ENCODE results near the gene PRPF8.

GRCh38 chr17:1683459-1683858, 1.2 kb downstream of the PRPF8 start:
- no peak for TF ChIP-seq CTCF (IDR thresholded peaks at IDR 0.05; ENCODE audit: low read length)
- no peak for TF ChIP-seq EZH2 (optimal IDR thresholded peaks at IDR 0.05; ENCODE audit: low read depth, low read length)
- TF ChIP-seq EZH2phosphoT487 (IDR thresholded peaks at IDR 0.05; ENCODE audit: low read length) = no peak

Measured in MM.1S (cell line).